Measurements from ENCODE around the gene LASP1NB.
A peak's percentile ranks its signal among the peaks of the same experiment; 100 is the strongest.
"Not testable (repeated sequence)": the region's sequence is repeated elsewhere in the genome, so short reads cannot be mapped to it uniquely, and the experiment has no call there.

The LASP1NB gene

DNA sequence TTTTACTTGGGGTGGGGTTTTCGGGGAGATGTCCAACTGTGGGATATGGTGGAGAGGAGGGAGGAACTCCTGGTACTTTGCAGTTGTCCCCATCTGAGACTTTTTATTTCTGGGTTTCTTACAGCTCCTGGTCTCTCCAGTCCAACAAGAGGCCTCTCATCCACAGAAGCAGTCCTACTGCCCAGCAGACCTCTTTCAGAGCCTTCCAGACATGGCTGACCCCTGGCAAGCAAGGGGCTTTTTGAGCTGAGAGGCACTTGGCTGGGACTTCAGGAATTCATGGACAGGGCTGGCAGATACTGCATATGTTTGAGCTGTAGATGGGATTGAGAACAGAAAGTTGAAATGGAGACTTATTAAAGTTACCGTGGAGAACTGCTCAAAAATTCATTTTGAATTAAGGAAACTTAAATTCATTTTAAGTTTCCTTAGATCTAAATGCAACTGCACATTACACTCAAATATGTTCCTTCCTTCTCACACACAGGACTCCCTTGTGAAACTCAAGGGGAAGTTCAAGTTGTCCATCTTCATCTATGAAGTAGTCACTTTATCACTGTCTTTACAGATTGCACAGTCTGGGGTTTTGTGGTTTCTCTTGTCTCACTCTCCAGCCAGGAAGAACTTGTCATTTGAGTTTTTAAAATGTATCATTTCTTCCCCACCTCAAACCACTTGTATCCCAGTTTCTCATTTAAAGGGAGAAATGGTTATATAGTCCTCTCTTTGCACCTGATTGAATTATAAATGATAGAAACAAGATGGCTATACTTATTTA lies 1.1 kb downstream of the LASP1NB start:
- ATAC-seq (no peak), DNase-seq (no peak)
- no peaks in the 10 kb centered on the region for H3K36me3 ChIP-seq
- H3K27me3 ChIP-seq: no peaks in the 10 kb centered on the region
- H3K4me3 ChIP-seq: peak overlapping the region in 1 of 12 donors; percentile 47
- intact Hi-C loops (cut with DNase I): no loop called here
- no peaks in the 10 kb centered on the region for H3K9me3 ChIP-seq
- H3K27ac ChIP-seq: peak overlapping the region in 9 of 12 donors; percentile 11 to 79 (median 47)
- TF ChIP-seq, protein P1, sequence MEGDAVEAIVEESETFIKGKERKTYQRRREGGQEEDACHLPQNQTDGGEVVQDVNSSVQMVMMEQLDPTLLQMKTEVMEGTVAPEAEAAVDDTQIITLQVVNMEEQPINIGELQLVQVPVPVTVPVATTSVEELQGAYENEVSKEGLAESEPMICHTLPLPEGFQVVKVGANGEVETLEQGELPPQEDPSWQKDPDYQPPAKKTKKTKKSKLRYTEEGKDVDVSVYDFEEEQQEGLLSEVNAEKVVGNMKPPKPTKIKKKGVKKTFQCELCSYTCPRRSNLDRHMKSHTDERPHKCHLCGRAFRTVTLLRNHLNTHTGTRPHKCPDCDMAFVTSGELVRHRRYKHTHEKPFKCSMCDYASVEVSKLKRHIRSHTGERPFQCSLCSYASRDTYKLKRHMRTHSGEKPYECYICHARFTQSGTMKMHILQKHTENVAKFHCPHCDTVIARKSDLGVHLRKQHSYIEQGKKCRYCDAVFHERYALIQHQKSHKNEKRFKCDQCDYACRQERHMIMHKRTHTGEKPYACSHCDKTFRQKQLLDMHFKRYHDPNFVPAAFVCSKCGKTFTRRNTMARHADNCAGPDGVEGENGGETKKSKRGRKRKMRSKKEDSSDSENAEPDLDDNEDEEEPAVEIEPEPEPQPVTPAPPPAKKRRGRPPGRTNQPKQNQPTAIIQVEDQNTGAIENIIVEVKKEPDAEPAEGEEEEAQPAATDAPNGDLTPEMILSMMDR (IDR thresholded peaks at IDR 0.05): no peak
- TF ChIP-seq POLR2A (IDR thresholded peaks at IDR 0.05): no peak
- H3K4me1 ChIP-seq: peaks cover 0 to 43% (median 23%) of the 10 kb centered on the region in 12 donors
- WGBS, 4 donors: 62 to 74% (median 72%) methylated on average over 2 of the region's 2 CpGs

DNA sequence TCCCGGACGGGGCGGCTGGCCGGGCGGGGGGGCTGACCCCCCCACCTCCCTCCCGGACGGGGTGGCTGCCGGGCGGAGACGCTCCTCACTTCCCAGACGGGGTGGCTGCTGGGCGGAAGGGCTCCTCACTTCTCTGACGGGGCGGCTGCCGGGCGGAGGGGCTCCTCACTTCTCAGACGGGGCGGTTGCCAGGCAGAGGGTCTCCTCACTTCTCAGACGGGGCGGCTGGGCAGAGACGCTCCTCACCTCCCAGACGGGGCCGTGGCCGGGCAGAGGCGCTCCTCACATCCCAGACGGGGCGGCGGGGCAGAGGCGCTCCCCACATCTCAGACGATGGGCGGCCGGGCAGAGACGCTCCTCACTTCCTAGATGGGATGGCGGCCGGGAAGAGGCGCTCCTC lies 5.4 kb downstream of the LASP1NB start:
- whole genome bisulfite sequencing, 4 donors: 91 to 95% (median 94%) methylated on average over 19 to 31 of the region's 36 CpGs; no CpG with 5 or more reads in 1 of the 4 donors
- H3K4me1 ChIP-seq: peaks cover 0 to 13% (median 3%) of the 10 kb centered on the region in 12 donors
- H3K27me3 ChIP-seq; H3K36me3 ChIP-seq; H3K9me3 ChIP-seq; ATAC-seq; H3K4me3 ChIP-seq; intact Hi-C loops (cut with DNase I); DNase-seq; H3K27ac ChIP-seq: not testable (repeated sequence)

DNA sequence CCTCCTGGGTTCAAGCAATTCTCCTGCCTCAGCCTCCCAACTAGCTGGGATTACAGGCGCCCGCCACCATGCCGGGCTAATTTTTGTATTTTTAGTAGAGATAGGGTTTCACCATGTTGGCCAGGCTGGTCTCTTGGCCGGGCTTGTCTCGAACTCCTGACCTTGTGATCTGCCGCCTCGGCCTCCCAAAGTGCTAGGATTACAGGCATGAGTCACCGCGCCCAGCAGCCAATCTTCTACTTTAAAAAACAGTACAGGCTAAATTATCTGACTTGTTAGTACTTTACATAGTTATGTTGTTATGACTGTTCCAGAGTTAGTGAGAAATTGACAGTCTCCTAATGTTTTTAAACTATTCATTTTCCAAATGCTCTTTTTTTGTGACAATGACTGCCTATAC lies 8.5 kb downstream of the LASP1NB start:
- H3K27me3 ChIP-seq; intact Hi-C loops (cut with DNase I); H3K4me1 ChIP-seq; H3K4me3 ChIP-seq; H3K36me3 ChIP-seq; ATAC-seq; H3K27ac ChIP-seq; DNase-seq; H3K9me3 ChIP-seq: not testable (repeated sequence)
- 83 to 88% (median 85%) methylated on average over 9 of the region's 9 CpGs for WGBS, 4 donors

DNA sequence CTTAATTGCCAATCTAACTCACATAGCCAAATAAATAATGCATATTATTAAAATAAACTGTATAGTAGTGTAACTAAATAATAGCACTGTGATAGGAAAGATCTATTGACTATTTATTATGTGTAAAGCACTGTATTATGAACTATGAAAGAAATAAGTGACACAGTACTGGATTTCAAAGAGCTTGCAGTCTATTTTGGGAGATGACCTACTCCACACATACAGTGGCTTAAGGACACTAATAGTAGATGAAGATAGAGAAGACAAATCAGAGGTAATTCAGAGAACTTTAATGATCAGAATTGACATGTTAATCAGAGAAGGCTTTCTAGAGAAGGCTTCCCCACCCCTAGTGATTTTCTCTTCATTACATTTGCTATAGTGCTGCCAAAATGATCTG lies 14.6 kb downstream of the LASP1NB start:
- H3K27me3 ChIP-seq: no peaks in the 10 kb centered on the region
- peaks cover 0 to 7% (median 0%) of the 10 kb centered on the region in 12 donors for H3K4me1 ChIP-seq
- intact Hi-C loops (cut with DNase I): no loop called here
- no peaks in the 10 kb centered on the region for H3K36me3 ChIP-seq
- no peaks in the 10 kb centered on the region for H3K9me3 ChIP-seq
- H3K4me3 ChIP-seq: no peak overlapping the region
- peak in 2 of 4 donors; percentile 49 to 64 for ATAC-seq
- no peak overlapping the region for H3K27ac ChIP-seq
- no peak for DNase-seq
- TF ChIP-seq, protein P1 (IDR thresholded peaks at IDR 0.05): no peak
- no peak for TF ChIP-seq POLR2A (IDR thresholded peaks at IDR 0.05)

DNA sequence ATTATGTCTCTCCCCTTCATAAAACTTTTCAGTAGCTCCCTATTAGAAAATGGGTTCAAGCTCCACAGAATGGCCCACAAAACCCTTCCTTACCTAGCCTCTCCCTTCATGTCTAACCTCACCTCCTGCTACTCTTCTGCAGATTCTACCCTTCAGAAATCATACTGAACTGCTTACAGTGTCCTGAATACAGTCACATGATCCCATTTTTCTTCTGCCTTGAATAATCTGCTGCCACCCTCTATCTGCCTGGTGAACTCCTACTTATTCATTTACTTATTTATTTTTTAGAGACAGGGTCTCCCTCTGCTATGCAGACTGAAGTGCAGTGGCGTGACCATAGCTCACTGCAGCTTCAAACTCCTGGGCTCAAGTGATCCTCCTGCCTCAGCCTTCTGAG lies 15.0 kb downstream of the LASP1NB start:
- Histone ChIP-seq H3K36me3 (no peaks in the 10 kb centered on the region), H3K27me3 (no peaks in the 10 kb centered on the region), H3K4me1 (peaks cover 0 to 7% (median 0%) of the 10 kb centered on the region in 12 donors), H3K27ac (no peak overlapping the region), H3K9me3 (no peaks in the 10 kb centered on the region), H3K4me3 (no peak overlapping the region)
- intact Hi-C loops (cut with DNase I): no loop called here
- 91 to 96% (median 94%) methylated on average over 1 of the region's 1 CpG for WGBS, 4 donors
- no peak for TF ChIP-seq POLR2A (IDR thresholded peaks at IDR 0.05)
- TF ChIP-seq, protein P1 (IDR thresholded peaks at IDR 0.05): no peak
- no peak for ATAC-seq
- no peak for DNase-seq

All from heart left ventricle (tissue), 16 donors.